ENCODE results near the gene TCHHL1.

DNA sequence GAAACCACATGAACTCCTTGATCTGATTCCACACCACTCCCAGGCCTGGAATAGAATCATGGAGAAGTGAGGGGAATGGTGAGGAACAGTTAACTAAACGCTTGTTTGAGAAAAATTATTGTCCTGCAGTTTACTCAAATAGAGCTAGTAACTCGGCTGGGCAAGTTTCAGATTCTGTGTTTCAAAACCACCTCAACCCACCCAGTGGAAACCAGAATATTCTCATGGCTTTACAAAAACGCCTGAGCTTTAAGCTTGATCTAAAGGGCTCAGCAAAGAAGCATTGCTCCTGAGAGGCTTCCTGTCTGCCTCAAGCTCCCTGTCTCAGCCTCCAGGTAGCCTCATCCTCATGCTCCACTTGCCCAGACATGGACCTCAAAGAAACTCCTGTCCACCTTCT, 16.6 kb downstream of the TCHHL1 start:
- TF ChIP-seq POLR2AphosphoS5 (IDR thresholded peaks at IDR 0.05; ENCODE audit: low read depth, low read length) (no peak), SIN3A (IDR thresholded peaks at IDR 0.05; ENCODE audit: borderline replicate concordance, insufficient read depth, low read length) (no peak), FOXP2 (optimal IDR thresholded peaks at IDR 0.05; ENCODE audit: borderline replicate concordance, extremely low read depth, extremely low read length, insufficient read depth) (no peak), TAF1 (IDR thresholded peaks at IDR 0.05; ENCODE audit: borderline replicate concordance, insufficient read depth, low read length) (no peak)
- TF ChIP-seq, protein P1, sequence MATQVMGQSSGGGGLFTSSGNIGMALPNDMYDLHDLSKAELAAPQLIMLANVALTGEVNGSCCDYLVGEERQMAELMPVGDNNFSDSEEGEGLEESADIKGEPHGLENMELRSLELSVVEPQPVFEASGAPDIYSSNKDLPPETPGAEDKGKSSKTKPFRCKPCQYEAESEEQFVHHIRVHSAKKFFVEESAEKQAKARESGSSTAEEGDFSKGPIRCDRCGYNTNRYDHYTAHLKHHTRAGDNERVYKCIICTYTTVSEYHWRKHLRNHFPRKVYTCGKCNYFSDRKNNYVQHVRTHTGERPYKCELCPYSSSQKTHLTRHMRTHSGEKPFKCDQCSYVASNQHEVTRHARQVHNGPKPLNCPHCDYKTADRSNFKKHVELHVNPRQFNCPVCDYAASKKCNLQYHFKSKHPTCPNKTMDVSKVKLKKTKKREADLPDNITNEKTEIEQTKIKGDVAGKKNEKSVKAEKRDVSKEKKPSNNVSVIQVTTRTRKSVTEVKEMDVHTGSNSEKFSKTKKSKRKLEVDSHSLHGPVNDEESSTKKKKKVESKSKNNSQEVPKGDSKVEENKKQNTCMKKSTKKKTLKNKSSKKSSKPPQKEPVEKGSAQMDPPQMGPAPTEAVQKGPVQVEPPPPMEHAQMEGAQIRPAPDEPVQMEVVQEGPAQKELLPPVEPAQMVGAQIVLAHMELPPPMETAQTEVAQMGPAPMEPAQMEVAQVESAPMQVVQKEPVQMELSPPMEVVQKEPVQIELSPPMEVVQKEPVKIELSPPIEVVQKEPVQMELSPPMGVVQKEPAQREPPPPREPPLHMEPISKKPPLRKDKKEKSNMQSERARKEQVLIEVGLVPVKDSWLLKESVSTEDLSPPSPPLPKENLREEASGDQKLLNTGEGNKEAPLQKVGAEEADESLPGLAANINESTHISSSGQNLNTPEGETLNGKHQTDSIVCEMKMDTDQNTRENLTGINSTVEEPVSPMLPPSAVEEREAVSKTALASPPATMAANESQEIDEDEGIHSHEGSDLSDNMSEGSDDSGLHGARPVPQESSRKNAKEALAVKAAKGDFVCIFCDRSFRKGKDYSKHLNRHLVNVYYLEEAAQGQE (IDR thresholded peaks at IDR 0.05; ENCODE audit: insufficient read depth in 1 of 2, low read depth in 2 of 2, low read length in 2 of 2): no peak
